HCT116 (cell line): ENCODE results near the gene HOXC12.

Experiments
- CBX3 ChIP-seq: IDR thresholded peaks from 2 replicates; pipeline ENCODE4 v1.6.1; 2012; ENCODE audit warnings: low read depth
- EZH2 ChIP-seq: fragments of 200-600 bp; sonication (generic); IDR thresholded peaks from 2 replicates; pipeline ENCODE4 v1.6.1; 2017; ENCODE audit warnings: antibody characterized with exemption, mixed run types
- TF ChIP-seq, protein P1 (sequence below), 3 experiments: fragments of 200-600 bp in 1 of 3; sonication (generic) in 1 of 3; IDR thresholded peaks in 2 of 3; conservative IDR thresholded peaks in 1 of 3; 2 replicates each; pipeline ENCODE4 v1.5.1; 2012 to 2017; ENCODE audit warnings: low read depth in 2 of 3, low read length in 2 of 3, antibody characterized with exemption in 1 of 3, borderline replicate concordance in 1 of 3, control low read depth in 1 of 3, mild to moderate bottlenecking in 1 of 3, mixed read lengths in 1 of 3, mixed run types in 1 of 3, moderate library complexity in 1 of 3; ENCODE audit not compliant: insufficient read depth in 1 of 3

DNA sequence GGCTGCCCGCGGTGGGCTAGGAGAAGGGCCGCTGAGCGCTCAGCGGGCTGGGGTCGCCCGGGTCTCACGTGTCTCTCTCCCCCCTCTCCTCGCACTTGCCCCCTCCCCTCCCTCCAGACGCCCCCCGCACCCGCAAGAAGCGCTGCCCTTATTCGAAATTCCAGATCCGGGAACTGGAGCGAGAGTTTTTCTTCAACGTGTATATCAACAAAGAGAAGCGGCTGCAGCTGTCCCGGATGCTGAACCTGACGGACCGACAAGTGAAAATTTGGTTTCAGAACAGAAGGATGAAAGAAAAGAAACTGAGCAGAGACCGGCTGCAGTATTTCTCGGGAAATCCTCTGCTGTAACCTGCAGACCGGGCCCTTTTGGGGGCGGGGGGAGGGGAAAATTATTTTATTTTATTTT lies 20.4 kb downstream of the HOXC12 start:
- TF ChIP-seq, protein P1, sequence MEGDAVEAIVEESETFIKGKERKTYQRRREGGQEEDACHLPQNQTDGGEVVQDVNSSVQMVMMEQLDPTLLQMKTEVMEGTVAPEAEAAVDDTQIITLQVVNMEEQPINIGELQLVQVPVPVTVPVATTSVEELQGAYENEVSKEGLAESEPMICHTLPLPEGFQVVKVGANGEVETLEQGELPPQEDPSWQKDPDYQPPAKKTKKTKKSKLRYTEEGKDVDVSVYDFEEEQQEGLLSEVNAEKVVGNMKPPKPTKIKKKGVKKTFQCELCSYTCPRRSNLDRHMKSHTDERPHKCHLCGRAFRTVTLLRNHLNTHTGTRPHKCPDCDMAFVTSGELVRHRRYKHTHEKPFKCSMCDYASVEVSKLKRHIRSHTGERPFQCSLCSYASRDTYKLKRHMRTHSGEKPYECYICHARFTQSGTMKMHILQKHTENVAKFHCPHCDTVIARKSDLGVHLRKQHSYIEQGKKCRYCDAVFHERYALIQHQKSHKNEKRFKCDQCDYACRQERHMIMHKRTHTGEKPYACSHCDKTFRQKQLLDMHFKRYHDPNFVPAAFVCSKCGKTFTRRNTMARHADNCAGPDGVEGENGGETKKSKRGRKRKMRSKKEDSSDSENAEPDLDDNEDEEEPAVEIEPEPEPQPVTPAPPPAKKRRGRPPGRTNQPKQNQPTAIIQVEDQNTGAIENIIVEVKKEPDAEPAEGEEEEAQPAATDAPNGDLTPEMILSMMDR (IDR thresholded peaks at IDR 0.05 in 2 of 3, conservative IDR thresholded peaks at IDR 0.05 in 1 of 3; ENCODE audit: borderline replicate concordance in 1 of 3, insufficient read depth in 1 of 3, low read depth in 2 of 3, low read length in 2 of 3): no peak
- no peak for TF ChIP-seq EZH2
- TF ChIP-seq CBX3: no peak
